H1 (cell line): ENCODE results near the gene C22orf39. TPM values are rescaled to one million over a fixed set of nuclear protein-coding genes. Genes with fewer than 3 reads are reported as not detected.

ENCODE experiments used
- ASH2L ChIP-seq: fragments of 200-600, 300-600 bp; sonication (generic); IDR thresholded peaks from one replicate; pipeline ENCODE4 v1.7.1; 2017; ENCODE audit warnings: low read length
- BRCA1 ChIP-seq: IDR thresholded peaks from 2 replicates; pipeline ENCODE4 v1.6.1; 2012; ENCODE audit warnings: low read depth, low read length, improper control_type of control experiment
- CBX5 ChIP-seq: fragments of 300-800, 300-1000 bp; sonication (generic); IDR thresholded peaks from 2 replicates; pipeline ENCODE4 v1.7.1; 2016; ENCODE audit warnings: antibody characterized with exemption, low read length, low read depth
- CEBPB ChIP-seq: IDR thresholded peaks from 2 replicates; pipeline ENCODE4 v1.6.1; 2012; ENCODE audit warnings: low read depth, low read length
- CTBP2 ChIP-seq: IDR thresholded peaks from 2 replicates; pipeline ENCODE4 v1.7.0; 2011; ENCODE audit warnings: borderline replicate concordance, mild to moderate bottlenecking, moderate library complexity, mixed read lengths, low read length; ENCODE audit not compliant: insufficient read depth, insufficient read length
- EZH2 ChIP-seq: fragments of 200-600 bp; sonication (generic); IDR thresholded peaks from 2 replicates; pipeline ENCODE4 v1.7.1; 2012; ENCODE audit warnings: low read depth, mild to moderate bottlenecking, moderate library complexity, low read length, inconsistent platforms; ENCODE audit not compliant: severe bottlenecking
- HDAC2 ChIP-seq, 2 experiments: fragments of 300-600 bp in 1 of 2; sonication (generic) in 1 of 2; IDR thresholded peaks; 2 replicates each; pipeline ENCODE4 v1.6.1; 2011 to 2012; ENCODE audit warnings: low read depth in 2 of 2, low read length in 2 of 2, mild to moderate bottlenecking in 2 of 2, moderate library complexity in 2 of 2, borderline replicate concordance in 1 of 2, inconsistent platforms in 1 of 2
- HDAC6 ChIP-seq: IDR thresholded peaks from one replicate; pipeline ENCODE4 v1.7.1; 2012; ENCODE audit warnings: low read depth, mild to moderate bottlenecking, inconsistent platforms, low read length, moderate library complexity
- KDM1A ChIP-seq: fragments of 200-600, 300-600 bp; sonication (generic); IDR thresholded peaks from 2 replicates; pipeline ENCODE4 v1.7.1; 2016; ENCODE audit warnings: mild to moderate bottlenecking, low read length, borderline replicate concordance
- KDM4A ChIP-seq: IDR thresholded peaks from one replicate; pipeline ENCODE4 v1.7.1; 2012; ENCODE audit warnings: low read depth, mild to moderate bottlenecking, moderate library complexity, low read length, inconsistent platforms; ENCODE audit not compliant: severe bottlenecking
- KDM5A ChIP-seq: fragments of 200-600 bp; IDR thresholded peaks from 2 replicates; pipeline ENCODE4 v1.7.1; 2012; ENCODE audit warnings: mild to moderate bottlenecking, low read length, inconsistent platforms, mixed read lengths
- POU5F1 ChIP-seq: IDR thresholded peaks from 2 replicates; pipeline ENCODE4 v1.6.1; 2011; ENCODE audit warnings: low read depth, mild to moderate bottlenecking, low read length, moderate library complexity
- RAD21 ChIP-seq, 2 experiments: IDR thresholded peaks in 1 of 2; conservative IDR thresholded peaks in 1 of 2; 2 replicates each; pipeline ENCODE4 v1.6.1; 2011; ENCODE audit warnings: low read depth in 2 of 2, low read length in 2 of 2, improper control_type of control experiment in 1 of 2, inconsistent platforms in 1 of 2, mild to moderate bottlenecking in 1 of 2, moderate library complexity in 1 of 2
- RXRA ChIP-seq: IDR thresholded peaks from 2 replicates; pipeline ENCODE4 v1.6.1; 2011; ENCODE audit warnings: low read depth, mild to moderate bottlenecking, low read length, moderate library complexity; ENCODE audit not compliant: insufficient read depth
- SAP30 ChIP-seq: fragments of 300-600 bp; sonication (generic); IDR thresholded peaks from 2 replicates; pipeline ENCODE4 v1.7.1; 2012; ENCODE audit warnings: low read length, moderate library complexity, mild to moderate bottlenecking, inconsistent platforms; ENCODE audit not compliant: insufficient read depth, insufficient replicate concordance
- SIX5 ChIP-seq: IDR thresholded peaks from 2 replicates; pipeline ENCODE4 v1.6.1; 2011; ENCODE audit warnings: mild to moderate bottlenecking, low read depth, low read length
- SP2 ChIP-seq: IDR thresholded peaks from 2 replicates; pipeline ENCODE4 v1.6.1; 2012; ENCODE audit warnings: mild to moderate bottlenecking, low read length, inconsistent platforms
- SP4 ChIP-seq: IDR thresholded peaks from 2 replicates; pipeline ENCODE4 v1.6.1; 2012; ENCODE audit warnings: low read length, inconsistent platforms
- SRF ChIP-seq: IDR thresholded peaks from 2 replicates; pipeline ENCODE4 v1.6.1; 2011; ENCODE audit warnings: mild to moderate bottlenecking, low read depth, low read length, moderate library complexity
- TAF1 ChIP-seq: IDR thresholded peaks from 2 replicates; pipeline ENCODE4 v1.6.1; 2011; ENCODE audit warnings: mild to moderate bottlenecking, low read depth, low read length
- TAF7 ChIP-seq: optimal IDR thresholded peaks from 2 replicates; pipeline ENCODE3; 2011; ENCODE audit warnings: low read depth, mild to moderate bottlenecking, inconsistent platforms, low read length, moderate library complexity, borderline replicate concordance
- TCF12 ChIP-seq: IDR thresholded peaks from 2 replicates; pipeline ENCODE4 v1.6.1; 2011; ENCODE audit warnings: low read depth, mild to moderate bottlenecking, low read length
- YY1 ChIP-seq: IDR thresholded peaks from 2 replicates; pipeline ENCODE4 v1.6.1; 2011; ENCODE audit warnings: low read depth, mild to moderate bottlenecking, low read length
- polyA plus RNA-seq, 7 experiments: library from polyadenylated mRNA; depleted of rRNA in 3 of 7; stranded (reverse) in 5 of 7; unstranded in 2 of 7; fragments of >200 nt in 5 of 7; fragments of 200-250 nt in 2 of 7; gene quantifications; 1 replicate in 5 of 7; 2 replicates in 1 of 7; 4 replicates in 1 of 7; pipeline versions ENCODE4 v1.2.1 to v1.2.3, GENCODE V29; 2011 to 2013; ENCODE audit warnings: missing spikeins in 2 of 7, mixed read lengths in 2 of 7
- total RNA-seq: library from RNA; stranded (reverse); fragmentation: NEBNext Ultra II Directional; extraction: Animal tissue kit (Norgen Biotek cat#: 25700); gene quantifications from 2 replicates; pipeline ENCODE4 v1.2.1, GENCODE V29; 2021
- TF ChIP-seq, protein P1 (sequence below): IDR thresholded peaks from 2 replicates; pipeline ENCODE4 v1.6.1; 2011; ENCODE audit warnings: low read length, improper control_type of control experiment

The C22orf39 gene
- total and polyA plus RNA-seq, 2 of the 8 experiments (the other 6 are each of a cell fraction or from before 2014, with no cell fraction given), result 22.7 to 27.7 TPM

DNA sequence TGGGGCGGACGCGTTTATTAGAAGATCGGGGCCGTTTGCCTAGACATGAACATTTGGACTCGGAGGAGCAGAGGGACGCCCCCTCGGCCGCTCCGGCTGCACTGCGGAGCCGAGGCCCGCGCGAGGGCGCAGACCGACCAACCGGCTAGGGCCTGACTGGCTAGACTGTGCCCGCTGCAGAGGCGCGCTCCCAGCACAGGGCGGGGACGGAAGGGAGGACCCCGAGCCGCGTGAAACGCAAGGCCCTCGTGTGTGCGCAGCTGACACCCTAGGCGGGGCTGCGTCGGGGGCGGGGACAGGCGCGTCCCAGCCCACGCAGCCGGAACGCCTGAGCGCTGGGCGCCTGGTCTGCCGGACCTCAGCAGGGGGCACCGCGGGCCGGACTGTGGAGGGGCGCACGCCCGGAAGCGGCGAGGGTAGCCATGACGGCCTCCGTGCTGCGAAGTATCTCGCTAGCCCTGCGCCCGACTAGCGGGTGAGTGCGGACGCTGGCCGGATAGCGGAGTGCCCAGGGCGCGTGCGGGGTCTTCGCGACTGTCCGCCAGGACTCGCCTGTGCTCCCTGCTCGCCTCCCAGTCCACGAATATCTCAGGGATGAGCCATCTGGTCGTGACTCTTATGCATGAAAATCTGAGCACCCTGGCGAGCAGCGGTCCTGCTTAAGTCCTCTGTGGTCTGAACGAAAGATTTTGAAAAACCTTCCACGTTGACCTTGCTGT lies 15.2 kb downstream of the C22orf39 start, which contains the start of gene MRPL40 (continued):
- TF ChIP-seq CTBP2 (no peak), RAD21 (IDR thresholded peaks at IDR 0.05 in 1 of 2, conservative IDR thresholded peaks at IDR 0.05 in 1 of 2; ENCODE audit: low read depth in 2 of 2, low read length in 2 of 2) (no peak), ASH2L (peak; percentile 92), KDM5A (peak; percentile 35; the same call in 1 of the 2 replicates), SRF (no peak), SP4 (no peak), EZH2 (no peak), BRCA1 (no peak), TCF12 (no peak), POU5F1 (no peak), TAF7 (no peak), KDM1A (no peak), SIX5 (no peak), SP2 (no peak), KDM4A (peak; percentile 64), HDAC2 (IDR thresholded peaks at IDR 0.05; ENCODE audit: borderline replicate concordance in 1 of 2, low read depth in 2 of 2, low read length in 2 of 2) (peak; percentile 70 to 83; a peak in 1 of 4 replicates), YY1 (peak; percentile 90), HDAC6 (no peak), SAP30 (no peak), TAF1 (peak; percentile 78), CEBPB (no peak), CBX5 (no peak), RXRA (no peak)
- TF ChIP-seq, protein P1, sequence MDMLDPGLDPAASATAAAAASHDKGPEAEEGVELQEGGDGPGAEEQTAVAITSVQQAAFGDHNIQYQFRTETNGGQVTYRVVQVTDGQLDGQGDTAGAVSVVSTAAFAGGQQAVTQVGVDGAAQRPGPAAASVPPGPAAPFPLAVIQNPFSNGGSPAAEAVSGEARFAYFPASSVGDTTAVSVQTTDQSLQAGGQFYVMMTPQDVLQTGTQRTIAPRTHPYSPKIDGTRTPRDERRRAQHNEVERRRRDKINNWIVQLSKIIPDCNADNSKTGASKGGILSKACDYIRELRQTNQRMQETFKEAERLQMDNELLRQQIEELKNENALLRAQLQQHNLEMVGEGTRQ, result peak; percentile 5; the same call in 1 of the 2 replicates
